ENCODE results near the gene DSCAML1. TPM values are rescaled to one million over a fixed set of nuclear protein-coding genes. Genes with fewer than 3 reads are reported as not detected.

DSCAML1 gene
- total and polyA plus RNA-seq, 10 of the 15 experiments (the other 5 are each of a cell fraction or from before 2014, with no cell fraction given) = 0.03 to 0.18 (median 0.06) TPM; not detected in 1

- no peak overlapping the region for H3K4me2 ChIP-seq (ENCODE audit: control insufficient read depth, insufficient read depth)
- BruUV-seq (replicated peaks) = no TSS peak
- no peak overlapping the region for H3K27ac ChIP-seq (ENCODE audit: control insufficient read depth, insufficient read depth)
- POLR2A ChIA-PET = no interaction called here
- DNase-seq (ENCODE audit: low read depth, low spot score) = no peak
- no peak for FAIRE-seq
- ATAC-seq = no peak
- 13% methylated on average over 6 of the region's 6 CpGs for whole genome bisulfite sequencing (ENCODE audit: insufficient coverage, insufficient replicate concordance, low lambda C conversion rate, missing lambda C conversion rate)
- H3K9ac ChIP-seq (ENCODE audit: control insufficient read depth, insufficient read depth, low read length) = no peak overlapping the region
- H3K9me3 ChIP-seq (replicated peaks; ENCODE audit: control insufficient read depth, insufficient read depth, low read length) = no peaks in the 10 kb centered on the region; the same call in 2 of the 3 replicates
- TF ChIP-seq JUNB (IDR thresholded peaks at IDR 0.05) (no peak), ZNF217 (IDR thresholded peaks at IDR 0.05) (no peak), IRF4 (IDR thresholded peaks at IDR 0.05; ENCODE audit: low read depth, low read length) (no peak), NBN (IDR thresholded peaks at IDR 0.05) (no peak), GABPA (IDR thresholded peaks at IDR 0.05; ENCODE audit: low read depth) (no peak)
- no peak overlapping the region for H3K4me3 ChIP-seq
- intact Hi-C loops (cut with micrococcal nuclease; ENCODE audit: unreplicated experiment) = no loop called here
- RAD21 ChIA-PET (ENCODE audit: unreplicated experiment) = no interaction called here
- SMC1A ChIA-PET (ENCODE audit: uncharacterized antibody, unreplicated experiment) = no interaction called here
- no peaks in the 10 kb centered on the region for H3K79me2 ChIP-seq (ENCODE audit: control insufficient read depth, insufficient read depth, low read length)
- in situ Hi-C loops (cut with MboI) = no loop called here
- peaks cover 0 to 4% of the 10 kb centered on the region in 2 experiments; a peak in 3 of 4 replicates for H3K27me3 ChIP-seq (replicated peaks in 1 of 2; ENCODE audit: control insufficient read depth in 2 of 2, insufficient read depth in 2 of 2, low read length in 1 of 2)
- CTCF ChIA-PET = interaction anchor here (1.0 kb wide), 1 partner anchor 280 kb away, joined by 3 read pairs; no protein-coding TSS in a partner anchor
- no peaks in the 10 kb centered on the region for H3K4me1 ChIP-seq (ENCODE audit: control insufficient read depth, insufficient read depth, low read length)
- H2AFZ ChIP-seq (ENCODE audit: control insufficient read depth, low read depth, low read length) = no peak overlapping the region
- no peaks in the 10 kb centered on the region for H3K36me3 ChIP-seq (ENCODE audit: control insufficient read depth in 2 of 2, insufficient read depth in 2 of 2, low read length in 1 of 2)
- H4K20me1 ChIP-seq (ENCODE audit: control insufficient read depth, insufficient read depth) = peaks cover 2% of the 10 kb centered on the region; the same call in 1 of the 2 replicates
These were observed 91.2 kb downstream of the DSCAML1 start for GRCh38 chr11:117705866-117706265.

- no peaks in the 10 kb centered on the region; the same call in 2 of the 3 replicates for H3K9me3 ChIP-seq (replicated peaks; ENCODE audit: control insufficient read depth, insufficient read depth, low read length)
- H3K27me3 ChIP-seq (replicated peaks in 1 of 2; ENCODE audit: control insufficient read depth in 2 of 2, insufficient read depth in 2 of 2, low read length in 1 of 2) = peaks cover 0 to 2% of the 10 kb centered on the region in 2 experiments; a peak in 3 of 4 replicates
- H2AFZ ChIP-seq (ENCODE audit: control insufficient read depth, low read depth, low read length) = no peak overlapping the region
- ChIA-PET RAD21 (ENCODE audit: unreplicated experiment) (no interaction called here), SMC1A (ENCODE audit: uncharacterized antibody, unreplicated experiment) (no interaction called here), CTCF (no interaction called here), POLR2A (no interaction called here)
- intact Hi-C loops (cut with micrococcal nuclease; ENCODE audit: unreplicated experiment) = no loop called here
- DNase-seq (ENCODE audit: low read depth, low spot score) (no peak), FAIRE-seq (no peak), ATAC-seq (no peak)
- H3K9ac ChIP-seq (ENCODE audit: control insufficient read depth, insufficient read depth, low read length) = no peak overlapping the region
- peaks cover 2% of the 10 kb centered on the region; the same call in 1 of the 2 replicates for H4K20me1 ChIP-seq (ENCODE audit: control insufficient read depth, insufficient read depth)
- in situ Hi-C loops (cut with MboI) = no loop called here
- no peaks in the 10 kb centered on the region for H3K36me3 ChIP-seq (ENCODE audit: control insufficient read depth in 2 of 2, insufficient read depth in 2 of 2, low read length in 1 of 2)
- no peaks in the 10 kb centered on the region for H3K79me2 ChIP-seq (ENCODE audit: control insufficient read depth, insufficient read depth, low read length)
- WGBS (ENCODE audit: insufficient coverage, insufficient replicate concordance, low lambda C conversion rate, missing lambda C conversion rate) = 51% methylated on average over 24 of the region's 24 CpGs
- no peak overlapping the region for H3K27ac ChIP-seq (ENCODE audit: control insufficient read depth, insufficient read depth)
- H3K4me3 ChIP-seq = no peak overlapping the region
- no peak for TF ChIP-seq RFX5 (IDR thresholded peaks at IDR 0.05; ENCODE audit: low read depth, low read length)
- no peak for TF ChIP-seq GABPA (IDR thresholded peaks at IDR 0.05; ENCODE audit: low read depth)
- TF ChIP-seq CHD1 (IDR thresholded peaks at IDR 0.05; ENCODE audit: low read depth, low read length) = no peak
- TF ChIP-seq PAX5 (IDR thresholded peaks at IDR 0.05; ENCODE audit: borderline replicate concordance, low read depth, low read length) = no peak
- TF ChIP-seq IKZF2 (IDR thresholded peaks at IDR 0.05) = no peak
- TF ChIP-seq CBX3 (IDR thresholded peaks at IDR 0.05; ENCODE audit: borderline replicate concordance, low read depth) = no peak
- TF ChIP-seq RAD51 (IDR thresholded peaks at IDR 0.05) = no peak
- TF ChIP-seq FOS (IDR thresholded peaks at IDR 0.05; ENCODE audit: borderline replicate concordance, extremely low read depth, insufficient read length) = no peak
- no peak for TF ChIP-seq YBX1 (IDR thresholded peaks at IDR 0.05)
- TF ChIP-seq POU2F2 (IDR thresholded peaks at IDR 0.05; ENCODE audit: borderline replicate concordance, low read depth, low read length) = no peak
- no peak for TF ChIP-seq ZZZ3 (IDR thresholded peaks at IDR 0.05; ENCODE audit: control insufficient read depth, insufficient read length, low read depth)
- TF ChIP-seq ZNF622 (IDR thresholded peaks at IDR 0.05) = no peak
- no peak for TF ChIP-seq CEBPZ (IDR thresholded peaks at IDR 0.05; ENCODE audit: low read depth, low read length)
- no peak overlapping the region for H3K4me2 ChIP-seq (ENCODE audit: control insufficient read depth, insufficient read depth)
- BruUV-seq (replicated peaks) = no TSS peak
- H3K4me1 ChIP-seq (ENCODE audit: control insufficient read depth, insufficient read depth, low read length) = no peaks in the 10 kb centered on the region
These were observed 92.5 kb downstream of the DSCAML1 start for GRCh38 chr11:117704395-117705100.

All from GM12878 (cell line).